Lung (tissue), 12 donors: ENCODE results near the gene RGS12. TPM values are rescaled to one million over a fixed set of nuclear protein-coding genes. Genes with fewer than 3 reads are reported as not detected.
"Not testable (repeated sequence)": the region's sequence is repeated elsewhere in the genome, so short reads cannot be mapped to it uniquely, and the experiment has no call there.

ENCODE experiments used
- ATAC-seq: fragments of 200-7000 bp; cut with Tn5 transposase; one replicate; pipeline ENCODE4 v1.9.1; 2020; ENCODE audit warnings: moderate number of reproducible peaks; ENCODE audit not compliant: insufficient read depth, low FRiP score
- DNase-seq, 3 donors: peaks; one replicate each; pipeline ENCODE4 v3.0.0-alpha.2; 2013 to 2017
- H3K27ac ChIP-seq, 2 donors: one replicate each; pipeline ENCODE4 v1.5.1; 2013; ENCODE audit warnings: mild to moderate bottlenecking in 2 of 2, moderate library complexity in 2 of 2, control low read depth in 1 of 2, inconsistent platforms in 1 of 2, low read depth in 1 of 2, low read length in 1 of 2
- H3K27me3 ChIP-seq, 3 donors: one replicate each; pipeline ENCODE4 v1.5.1; 2013; ENCODE audit warnings: low read length in 2 of 3; ENCODE audit not compliant: control insufficient read depth in 3 of 3, insufficient read depth in 3 of 3
- H3K36me3 ChIP-seq, 4 donors: one replicate each; pipeline ENCODE4 v1.5.1; 2013; ENCODE audit warnings: low read length in 4 of 4, mild to moderate bottlenecking in 1 of 4, moderate library complexity in 1 of 4; ENCODE audit not compliant: control insufficient read depth in 4 of 4, insufficient read depth in 4 of 4
- H3K4me1 ChIP-seq, 5 donors: one replicate each; pipeline ENCODE4 v1.5.1; 2013; ENCODE audit warnings: low read length in 5 of 5, mild to moderate bottlenecking in 2 of 5, moderate library complexity in 1 of 5; ENCODE audit not compliant: control insufficient read depth in 5 of 5, insufficient read depth in 5 of 5
- H3K4me3 ChIP-seq: one replicate; pipeline ENCODE4 v1.5.1; 2013; ENCODE audit warnings: mild to moderate bottlenecking, control low read depth, moderate library complexity
- H3K9ac ChIP-seq, 2 donors: one replicate each; pipeline ENCODE4 v1.5.1; 2013; ENCODE audit warnings: low read length in 2 of 2, control low read depth in 1 of 2; ENCODE audit not compliant: insufficient read depth in 1 of 2
- H3K9me3 ChIP-seq, 4 donors: one replicate each; pipeline ENCODE4 v1.5.1; 2013; ENCODE audit warnings: low read length in 3 of 4, mild to moderate bottlenecking in 1 of 4, moderate library complexity in 1 of 4; ENCODE audit not compliant: control insufficient read depth in 4 of 4, insufficient read depth in 3 of 4
- CTCF ChIP-seq: IDR thresholded peaks from 2 replicates; pipeline ENCODE4 v1.5.1; 2012; ENCODE audit warnings: mild to moderate bottlenecking; ENCODE audit errors: control extremely low read depth, extremely low read depth
- WGBS, 2 donors: extraction: QIAGEN DNeasy Blood & Tissue Kit; methylation state at CpG; one replicate each; pipeline ENCODE4 v1.1.7; 2013; 5-methylcytosine and 5-hydroxymethylcytosine counted together
- polyA plus RNA-seq, 2 donors: library from polyadenylated mRNA; stranded (reverse); fragments of 200-250 nt; gene quantifications; one replicate each; pipeline ENCODE4 v1.2.1, GENCODE V29; 2013
- total RNA-seq, 2 donors: library from RNA; depleted of rRNA in 1 of 2; stranded (reverse); fragments of >200 nt in 1 of 2; gene quantifications; one replicate each; pipeline ENCODE4 v1.2.1, GENCODE V29; 2014 to 2021
- donor health status: control.
- donor health status: control.
- donor health status: Bipolar disorder and iron deficiency.
- donor health status: healthy.
- donor health status: DM: yes; HTN: yes; CAD: no.

Gene RGS12
- total and polyA plus RNA-seq, 4 donors, result 15.4 to 76.6 (median 44.9) TPM

DNA sequence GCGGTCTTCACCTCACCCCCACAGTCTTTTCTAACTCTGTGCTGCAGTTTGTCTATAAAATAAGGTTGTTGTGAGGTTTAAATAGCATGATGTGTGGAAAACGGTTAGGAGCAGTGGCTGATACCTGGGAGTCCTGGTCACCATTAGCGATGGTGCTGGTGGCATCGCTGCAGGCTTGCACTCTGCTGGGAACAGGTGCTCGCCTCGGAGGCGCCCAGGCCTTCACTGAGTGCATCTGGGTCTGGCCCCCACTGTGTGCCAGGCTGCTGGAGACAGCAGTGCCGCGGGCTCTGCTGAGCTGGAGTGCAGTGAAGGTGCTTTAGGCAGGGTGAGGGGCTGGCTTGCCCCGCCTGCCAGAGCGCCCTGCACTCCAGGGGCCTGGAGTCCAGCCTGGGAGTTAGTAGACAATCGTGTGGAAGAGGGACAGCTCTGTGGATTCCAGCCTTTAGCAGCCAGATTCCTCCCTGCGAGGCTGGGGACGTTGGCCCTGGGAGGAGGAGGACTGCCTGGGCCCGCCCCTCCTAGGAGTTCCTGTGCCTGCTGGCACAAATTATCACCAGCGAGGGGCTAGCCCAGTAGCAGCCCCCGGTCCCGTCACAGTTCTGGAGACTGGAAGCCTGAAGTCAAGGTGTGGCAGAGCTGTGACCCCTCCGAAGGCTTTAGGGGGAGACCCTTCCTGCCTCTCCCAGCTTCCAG is 7.3 kb downstream of the RGS12 start:
- ATAC-seq, result no peak
- Histone ChIP-seq H3K27ac (peak overlapping the region in 1 of 2 donors; percentile 44), H3K36me3 (peaks cover 0 to 14% (median 0%) of the 10 kb centered on the region in 4 donors), H3K4me1 (peaks cover 2 to 29% (median 19%) of the 10 kb centered on the region in 5 donors), H3K27me3 (no peaks in the 10 kb centered on the region), H3K9me3 (peaks cover 0 to 3% (median 0%) of the 10 kb centered on the region in 4 donors), H3K9ac (no peak overlapping the region), H3K4me3 (no peak overlapping the region)
- WGBS, 2 donors, result 78 to 91% methylated on average over 19 of the region's 19 CpGs
- peak in 1 of 3 donors; percentile 7 for DNase-seq
- TF ChIP-seq CTCF, result no peak

DNA sequence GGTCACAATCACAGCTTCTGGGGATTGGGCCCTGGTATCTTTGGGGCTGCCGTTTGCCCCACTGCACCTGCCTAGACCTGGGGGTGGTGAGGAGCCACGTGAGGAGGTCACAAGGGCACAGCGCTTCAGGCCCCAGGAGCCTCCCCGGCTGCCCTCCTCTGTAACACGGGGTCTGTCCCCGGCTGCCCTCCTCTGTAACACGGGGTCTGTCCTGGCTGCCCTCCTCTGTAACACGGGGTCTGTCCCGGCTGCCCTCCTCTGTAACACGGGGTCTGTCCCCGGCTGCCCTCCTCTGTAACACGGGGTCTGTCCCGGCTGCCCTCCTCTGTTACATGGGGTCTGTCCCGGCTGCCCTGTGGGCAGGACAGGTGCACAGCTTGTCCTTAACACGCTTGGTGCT is 8.1 kb downstream of the RGS12 start:
- WGBS, 2 donors, result 90 to 95% methylated on average over 15 of the region's 15 CpGs
- H3K4me3 ChIP-seq, DNase-seq, H3K9me3 ChIP-seq, H3K9ac ChIP-seq, ATAC-seq, H3K27me3 ChIP-seq: not testable (repeated sequence)
- Histone ChIP-seq H3K27ac (peak overlapping the region in 1 of 2 donors; percentile 44), H3K4me1 (peaks cover 6 to 34% (median 26%) of the 10 kb centered on the region in 5 donors), H3K36me3 (peaks cover 0 to 14% (median 0%) of the 10 kb centered on the region in 4 donors)

- no peak for TF ChIP-seq CTCF
- WGBS, 2 donors, result 90 to 91% methylated on average over 15 of the region's 15 CpGs
- DNase-seq (no peak), ATAC-seq (no peak)
- Histone ChIP-seq H3K9me3 (peaks cover 0 to 3% (median 0%) of the 10 kb centered on the region in 4 donors), H3K36me3 (peaks cover 0 to 10% (median 0%) of the 10 kb centered on the region in 4 donors), H3K4me1 (peaks cover 6 to 42% (median 27%) of the 10 kb centered on the region in 5 donors), H3K4me3 (no peak overlapping the region), H3K27me3 (no peaks in the 10 kb centered on the region), H3K27ac (peak overlapping the region in 1 of 2 donors; percentile 68), H3K9ac (no peak overlapping the region)
Observed at GRCh38 chr4:3301450-3302172, 8.8 kb downstream of the RGS12 start.

DNA sequence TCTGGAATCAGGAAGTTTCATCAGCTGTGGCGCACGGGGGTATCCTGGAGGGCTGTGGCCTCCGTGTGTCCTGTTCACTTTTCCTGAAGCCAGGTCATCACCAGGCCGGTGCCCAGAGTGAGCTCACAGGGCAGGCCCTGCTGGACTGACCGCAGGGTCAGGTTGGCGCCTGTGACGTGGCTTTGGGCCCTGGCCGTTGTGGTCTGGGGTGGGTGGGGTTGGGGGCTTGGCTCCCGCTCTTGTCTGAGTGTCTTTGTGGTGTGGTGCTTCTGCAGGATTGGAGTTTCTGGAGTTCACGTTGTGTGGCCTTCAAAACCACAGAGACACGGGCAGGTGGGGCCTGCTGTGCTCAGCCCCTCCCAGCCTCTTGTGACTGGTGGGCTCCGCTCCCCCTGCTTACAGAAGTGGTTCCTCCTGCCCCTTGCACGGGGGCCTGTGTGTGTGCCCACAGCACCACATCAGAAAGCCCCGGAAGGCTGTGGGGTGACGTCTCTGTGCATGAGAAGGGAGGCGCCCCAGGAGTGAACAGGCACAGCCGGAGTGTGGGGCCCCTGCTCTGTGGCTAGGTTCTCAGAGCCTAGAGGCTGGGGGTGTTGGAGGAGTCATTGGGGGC is 9.5 kb downstream of the RGS12 start:
- DNase-seq (no peak), ATAC-seq (no peak)
- no peak overlapping the region for H3K4me3 ChIP-seq
- no peaks in the 10 kb centered on the region for H3K27me3 ChIP-seq
- peaks cover 0 to 4% (median 0%) of the 10 kb centered on the region in 4 donors for H3K36me3 ChIP-seq
- no peak overlapping the region for H3K9ac ChIP-seq
- peaks cover 0 to 3% (median 0%) of the 10 kb centered on the region in 4 donors for H3K9me3 ChIP-seq
- H3K4me1 ChIP-seq, result peaks cover 6 to 44% (median 29%) of the 10 kb centered on the region in 5 donors
- peak overlapping the region in 1 of 2 donors; percentile 33 for H3K27ac ChIP-seq
- no peak for TF ChIP-seq CTCF
- 26 to 43% methylated on average over 16 to 17 of the region's 17 CpGs for WGBS, 2 donors
